Measurements from ENCODE around the gene SLC4A8. TPM values are rescaled to one million over a fixed set of nuclear protein-coding genes. Genes with fewer than 3 reads are reported as not detected.

Gene SLC4A8
- total and polyA plus RNA-seq, 4 donors = 1.1 to 12.2 (median 3.0) TPM

DNA sequence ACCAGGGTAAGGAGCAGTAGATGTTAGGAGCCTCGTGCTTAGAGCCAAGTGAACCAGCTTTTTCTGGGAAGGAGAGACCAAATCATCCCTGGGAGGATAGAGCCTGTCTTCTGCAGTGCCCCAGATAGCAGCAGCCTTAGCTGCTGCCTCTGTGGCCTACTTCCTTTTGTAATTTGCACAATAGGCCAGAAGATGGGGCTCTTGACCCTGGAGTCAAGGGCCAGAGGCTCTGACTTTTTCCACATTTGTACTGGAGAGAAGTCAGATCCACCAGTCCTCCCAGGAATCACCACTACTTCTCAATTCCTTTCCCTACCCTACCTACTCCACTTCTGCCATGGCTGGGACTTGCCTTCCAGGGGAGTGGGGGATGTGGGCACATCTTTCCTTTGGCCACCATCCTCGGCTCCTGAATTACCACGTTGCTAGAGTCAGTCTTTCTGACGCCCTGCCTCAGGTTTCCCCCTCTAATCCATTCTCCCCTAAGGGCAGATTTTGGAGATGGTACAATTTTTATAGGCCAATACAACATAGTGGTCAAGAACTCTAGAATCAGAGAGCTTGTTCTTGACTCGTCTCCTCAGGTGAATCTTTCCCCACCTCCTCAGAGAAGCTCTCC, 3.3 kb upstream of the SLC4A8 start:
- TF ChIP-seq, protein P1, sequence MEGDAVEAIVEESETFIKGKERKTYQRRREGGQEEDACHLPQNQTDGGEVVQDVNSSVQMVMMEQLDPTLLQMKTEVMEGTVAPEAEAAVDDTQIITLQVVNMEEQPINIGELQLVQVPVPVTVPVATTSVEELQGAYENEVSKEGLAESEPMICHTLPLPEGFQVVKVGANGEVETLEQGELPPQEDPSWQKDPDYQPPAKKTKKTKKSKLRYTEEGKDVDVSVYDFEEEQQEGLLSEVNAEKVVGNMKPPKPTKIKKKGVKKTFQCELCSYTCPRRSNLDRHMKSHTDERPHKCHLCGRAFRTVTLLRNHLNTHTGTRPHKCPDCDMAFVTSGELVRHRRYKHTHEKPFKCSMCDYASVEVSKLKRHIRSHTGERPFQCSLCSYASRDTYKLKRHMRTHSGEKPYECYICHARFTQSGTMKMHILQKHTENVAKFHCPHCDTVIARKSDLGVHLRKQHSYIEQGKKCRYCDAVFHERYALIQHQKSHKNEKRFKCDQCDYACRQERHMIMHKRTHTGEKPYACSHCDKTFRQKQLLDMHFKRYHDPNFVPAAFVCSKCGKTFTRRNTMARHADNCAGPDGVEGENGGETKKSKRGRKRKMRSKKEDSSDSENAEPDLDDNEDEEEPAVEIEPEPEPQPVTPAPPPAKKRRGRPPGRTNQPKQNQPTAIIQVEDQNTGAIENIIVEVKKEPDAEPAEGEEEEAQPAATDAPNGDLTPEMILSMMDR (IDR thresholded peaks at IDR 0.05; ENCODE audit: control extremely low read depth, extremely low read depth) = peak; percentile 76
- Histone ChIP-seq H3K9ac (ENCODE audit: insufficient read depth in 1 of 2, low read length in 2 of 2) (no peak overlapping the region), H3K27ac (ENCODE audit: low read depth in 1 of 2, low read length in 1 of 2) (no peak overlapping the region), H3K4me1 (ENCODE audit: control insufficient read depth in 5 of 5, insufficient read depth in 5 of 5, low read length in 5 of 5) (peaks cover 0 to 6% (median 0%) of the 10 kb centered on the region in 5 donors), H3K27me3 (ENCODE audit: control insufficient read depth in 3 of 3, insufficient read depth in 3 of 3, low read length in 2 of 3) (peaks cover 0 to 17% (median 8%) of the 10 kb centered on the region in 3 donors), H3K36me3 (ENCODE audit: control insufficient read depth in 4 of 4, insufficient read depth in 4 of 4, low read length in 4 of 4) (no peaks in the 10 kb centered on the region), H3K4me3 (no peak overlapping the region), H3K9me3 (ENCODE audit: control insufficient read depth in 4 of 4, insufficient read depth in 3 of 4, low read length in 3 of 4) (no peaks in the 10 kb centered on the region)
- DNase-seq (peak; percentile 53 to 74 (median 71)), ATAC-seq (ENCODE audit: insufficient read depth, low FRiP score) (peak; percentile 43)
- 73 to 76% methylated on average over 5 of the region's 5 CpGs for WGBS, 2 donors

DNA sequence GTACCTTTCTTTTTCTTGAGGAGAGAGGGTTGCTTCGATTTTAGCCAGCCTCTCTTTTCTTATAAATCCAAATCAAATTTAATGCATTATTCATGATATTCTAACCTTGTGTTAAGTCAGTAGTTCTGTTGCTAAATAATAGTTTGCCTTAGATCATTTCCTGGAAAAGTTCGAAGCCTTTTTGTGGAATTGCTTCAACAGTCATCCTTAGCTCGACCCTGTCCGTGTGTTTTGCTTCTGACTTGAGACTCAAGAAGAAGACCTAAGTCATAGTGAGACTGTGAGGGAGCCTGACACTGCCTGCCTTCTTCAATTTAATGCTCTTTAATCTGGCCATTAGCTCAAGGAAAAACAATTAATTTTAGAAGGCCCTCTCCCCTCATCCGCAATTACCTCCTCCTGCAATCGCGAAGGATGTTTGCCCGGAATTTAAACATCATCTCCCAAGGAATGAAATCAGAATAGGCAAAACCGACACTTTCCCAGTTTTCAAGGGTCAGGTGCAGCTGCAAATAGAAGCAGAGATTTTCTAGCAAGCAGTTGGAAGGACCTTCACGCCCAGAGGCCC, 453 bp upstream of the SLC4A8 start:
- Histone ChIP-seq H3K9me3 (ENCODE audit: control insufficient read depth in 4 of 4, insufficient read depth in 3 of 4, low read length in 3 of 4) (peaks cover 0 to 1% (median 0%) of the 10 kb centered on the region in 4 donors), H3K9ac (ENCODE audit: insufficient read depth in 1 of 2, low read length in 2 of 2) (no peak overlapping the region), H3K4me3 (no peak overlapping the region), H3K36me3 (ENCODE audit: control insufficient read depth in 4 of 4, insufficient read depth in 4 of 4, low read length in 4 of 4) (no peaks in the 10 kb centered on the region), H3K4me1 (ENCODE audit: control insufficient read depth in 5 of 5, insufficient read depth in 5 of 5, low read length in 5 of 5) (peaks cover 0 to 6% (median 0%) of the 10 kb centered on the region in 5 donors), H3K27ac (ENCODE audit: low read depth in 1 of 2, low read length in 1 of 2) (no peak overlapping the region), H3K27me3 (ENCODE audit: control insufficient read depth in 3 of 3, insufficient read depth in 3 of 3, low read length in 2 of 3) (peaks cover 0 to 19% (median 8%) of the 10 kb centered on the region in 3 donors)
- TF ChIP-seq, protein P1 (IDR thresholded peaks at IDR 0.05; ENCODE audit: control extremely low read depth, extremely low read depth) = no peak
- ATAC-seq (ENCODE audit: insufficient read depth, low FRiP score) (no peak), DNase-seq (no peak)
- WGBS, 2 donors = 25 to 26% methylated on average over 10 of the region's 10 CpGs

DNA sequence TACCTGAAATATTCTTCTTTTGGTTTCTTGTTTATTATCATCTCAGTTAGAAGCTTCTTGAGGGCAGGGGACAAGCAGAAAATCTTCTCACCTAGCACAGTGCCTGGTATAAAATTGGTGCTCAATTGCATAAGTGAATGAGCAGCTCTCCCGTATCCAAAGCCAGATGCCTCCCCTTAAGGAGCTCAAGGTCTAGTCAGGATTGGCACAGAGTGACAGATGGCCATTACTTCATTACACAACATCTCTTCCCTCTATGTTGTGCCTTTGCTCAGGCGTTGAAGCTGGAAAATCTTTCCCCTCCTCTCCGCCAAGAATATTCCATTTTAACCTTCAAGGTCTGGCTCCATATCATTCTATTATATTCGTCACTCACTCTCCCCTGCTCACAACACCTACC, 3.6 kb downstream of the SLC4A8 start:
- H3K9ac ChIP-seq (ENCODE audit: insufficient read depth in 1 of 2, low read length in 2 of 2) = no peak overlapping the region
- ATAC-seq (ENCODE audit: insufficient read depth, low FRiP score) (no peak), DNase-seq (no peak)
- H3K36me3 ChIP-seq (ENCODE audit: control insufficient read depth in 4 of 4, insufficient read depth in 4 of 4, low read length in 4 of 4) = no peaks in the 10 kb centered on the region
- H3K27ac ChIP-seq (ENCODE audit: low read depth in 1 of 2, low read length in 1 of 2) = no peak overlapping the region
- no peak overlapping the region for H3K4me3 ChIP-seq
- TF ChIP-seq, protein P1 (IDR thresholded peaks at IDR 0.05; ENCODE audit: control extremely low read depth, extremely low read depth) = no peak
- H3K9me3 ChIP-seq (ENCODE audit: control insufficient read depth in 4 of 4, insufficient read depth in 3 of 4, low read length in 3 of 4) = peaks cover 0 to 1% (median 0%) of the 10 kb centered on the region in 4 donors
- H3K27me3 ChIP-seq (ENCODE audit: control insufficient read depth in 3 of 3, insufficient read depth in 3 of 3, low read length in 2 of 3) = peaks cover 0 to 19% (median 8%) of the 10 kb centered on the region in 3 donors
- 80 to 91% methylated on average over 4 of the region's 4 CpGs for WGBS, 2 donors
- peaks cover 0 to 6% (median 0%) of the 10 kb centered on the region in 5 donors for H3K4me1 ChIP-seq (ENCODE audit: control insufficient read depth in 5 of 5, insufficient read depth in 5 of 5, low read length in 5 of 5)

Data from lung (tissue), 12 donors.